IPS DF 6.9 (cell line): Measurements from ENCODE around the gene CRIM1.
"Not testable (repeated sequence)": the region's sequence is repeated elsewhere in the genome, so short reads cannot be mapped to it uniquely, and the experiment has no call there.

Experiments
- DNase-seq: peaks from one replicate; pipeline ENCODE4 v3.0.0-alpha.2; 2013; ENCODE audit warnings: low read depth, low spot score
- H3K27ac ChIP-seq: one replicate; pipeline ENCODE4 v1.5.1; 2013; ENCODE audit warnings: low read length, control low read depth
- H3K27me3 ChIP-seq: 2 replicates; pipeline ENCODE4 v1.6.1; 2013; ENCODE audit warnings: mild to moderate bottlenecking, low read length; ENCODE audit not compliant: control insufficient read depth, insufficient read depth
- H3K36me3 ChIP-seq: 2 replicates; pipeline ENCODE4 v1.6.1; 2013; ENCODE audit warnings: low read length; ENCODE audit not compliant: control insufficient read depth, insufficient read depth
- H3K4me1 ChIP-seq: 2 replicates; pipeline ENCODE4 v1.6.1; 2013; ENCODE audit warnings: low read length; ENCODE audit not compliant: control insufficient read depth, insufficient read depth
- H3K4me3 ChIP-seq: 2 replicates; pipeline ENCODE4 v1.5.1; 2013; ENCODE audit warnings: mild to moderate bottlenecking, low read length
- H3K9me3 ChIP-seq: 2 replicates; pipeline ENCODE4 v1.6.1; 2013; ENCODE audit warnings: low read length, inconsistent platforms; ENCODE audit not compliant: control insufficient read depth, insufficient read depth
- WGBS: extraction: QIAGEN DNeasy Blood & Tissue Kit; methylation state at CpG from one replicate; pipeline ENCODE4 v1.1.7; 2013; ENCODE audit warnings: mixed read lengths, missing lambda C conversion rate; ENCODE audit not compliant: insufficient read length, insufficient coverage; 5-methylcytosine and 5-hydroxymethylcytosine counted together

CRIM1 gene, protein sequence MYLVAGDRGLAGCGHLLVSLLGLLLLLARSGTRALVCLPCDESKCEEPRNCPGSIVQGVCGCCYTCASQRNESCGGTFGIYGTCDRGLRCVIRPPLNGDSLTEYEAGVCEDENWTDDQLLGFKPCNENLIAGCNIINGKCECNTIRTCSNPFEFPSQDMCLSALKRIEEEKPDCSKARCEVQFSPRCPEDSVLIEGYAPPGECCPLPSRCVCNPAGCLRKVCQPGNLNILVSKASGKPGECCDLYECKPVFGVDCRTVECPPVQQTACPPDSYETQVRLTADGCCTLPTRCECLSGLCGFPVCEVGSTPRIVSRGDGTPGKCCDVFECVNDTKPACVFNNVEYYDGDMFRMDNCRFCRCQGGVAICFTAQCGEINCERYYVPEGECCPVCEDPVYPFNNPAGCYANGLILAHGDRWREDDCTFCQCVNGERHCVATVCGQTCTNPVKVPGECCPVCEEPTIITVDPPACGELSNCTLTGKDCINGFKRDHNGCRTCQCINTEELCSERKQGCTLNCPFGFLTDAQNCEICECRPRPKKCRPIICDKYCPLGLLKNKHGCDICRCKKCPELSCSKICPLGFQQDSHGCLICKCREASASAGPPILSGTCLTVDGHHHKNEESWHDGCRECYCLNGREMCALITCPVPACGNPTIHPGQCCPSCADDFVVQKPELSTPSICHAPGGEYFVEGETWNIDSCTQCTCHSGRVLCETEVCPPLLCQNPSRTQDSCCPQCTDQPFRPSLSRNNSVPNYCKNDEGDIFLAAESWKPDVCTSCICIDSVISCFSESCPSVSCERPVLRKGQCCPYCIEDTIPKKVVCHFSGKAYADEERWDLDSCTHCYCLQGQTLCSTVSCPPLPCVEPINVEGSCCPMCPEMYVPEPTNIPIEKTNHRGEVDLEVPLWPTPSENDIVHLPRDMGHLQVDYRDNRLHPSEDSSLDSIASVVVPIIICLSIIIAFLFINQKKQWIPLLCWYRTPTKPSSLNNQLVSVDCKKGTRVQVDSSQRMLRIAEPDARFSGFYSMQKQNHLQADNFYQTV

GRCh38 chr2:36355151-36355889, at the start of gene CRIM1:
CRIM1 (plus strand) TSS chr2:36355778; CDS start chr2:36356293, 515 bp downstream.
- Histone ChIP-seq H3K4me1 (peaks cover 3% of the 10 kb centered on the region; the same call in 1 of the 2 replicates), H3K9me3 (no peaks in the 10 kb centered on the region), H3K27ac (no peak within 1 kb of the TSS), H3K36me3 (no peaks in the 10 kb centered on the region), H3K27me3 (no peaks in the 10 kb centered on the region), H3K4me3 (peak within 1 kb of the TSS; percentile 70)
- no peak for DNase-seq
- WGBS, result no CpG with 5 or more reads among the region's 82 CpGs

- no peaks in the 10 kb centered on the region for H3K36me3 ChIP-seq
- no peak for DNase-seq
- H3K4me3 ChIP-seq, result no peak overlapping the region
- H3K27ac ChIP-seq, result no peak overlapping the region
- H3K4me1 ChIP-seq, result no peaks in the 10 kb centered on the region
- no CpG with 5 or more reads among the region's 3 CpGs for WGBS
- H3K27me3 ChIP-seq, result no peaks in the 10 kb centered on the region
- no peaks in the 10 kb centered on the region for H3K9me3 ChIP-seq
Observed at GRCh38 chr2:36307441-36307840, 48.1 kb upstream of the CRIM1 start.

GRCh38 chr2:36310444-36310843, 45.1 kb upstream of the CRIM1 start:
- H3K9me3 ChIP-seq, H3K4me1 ChIP-seq, H3K36me3 ChIP-seq, DNase-seq, H3K4me3 ChIP-seq, H3K27me3 ChIP-seq, H3K27ac ChIP-seq: not testable (repeated sequence)
- WGBS, result no CpG with 5 or more reads among the region's 1 CpG

GRCh38 chr2:36318547-36318946, 37.0 kb upstream of the CRIM1 start:
- Histone ChIP-seq H3K36me3 (no peaks in the 10 kb centered on the region), H3K4me1 (no peaks in the 10 kb centered on the region), H3K27me3 (no peaks in the 10 kb centered on the region), H3K4me3 (no peak overlapping the region), H3K9me3 (peaks cover 2% of the 10 kb centered on the region; the same call in 1 of the 2 replicates), H3K27ac (no peak overlapping the region)
- no CpG with 5 or more reads among the region's 1 CpG for whole genome bisulfite sequencing
- no peak for DNase-seq

GRCh38 chr2:36322108-36322507, 33.5 kb upstream of the CRIM1 start:
- H3K27me3 ChIP-seq, result no peaks in the 10 kb centered on the region

GRCh38 chr2:36326286-36326685, 29.3 kb upstream of the CRIM1 start:
- no peaks in the 10 kb centered on the region for H3K9me3 ChIP-seq
- no CpG with 5 or more reads among the region's 4 CpGs for WGBS
- H3K4me1 ChIP-seq, result no peaks in the 10 kb centered on the region
- DNase-seq, result no peak
- H3K27me3 ChIP-seq, result no peaks in the 10 kb centered on the region
- H3K4me3 ChIP-seq, result no peak overlapping the region
- H3K36me3 ChIP-seq, result no peaks in the 10 kb centered on the region
- no peak overlapping the region for H3K27ac ChIP-seq

More at GRCh38 chr2:36322108-36322507, 33.5 kb upstream of the CRIM1 start:
- Histone ChIP-seq H3K4me3 (no peak overlapping the region), H3K9me3 (no peaks in the 10 kb centered on the region), H3K27ac (no peak overlapping the region), H3K4me1 (no peaks in the 10 kb centered on the region), H3K36me3 (no peaks in the 10 kb centered on the region)
- WGBS, result no CpG with 5 or more reads among the region's 3 CpGs
- peak; percentile 66 for DNase-seq

DNA sequence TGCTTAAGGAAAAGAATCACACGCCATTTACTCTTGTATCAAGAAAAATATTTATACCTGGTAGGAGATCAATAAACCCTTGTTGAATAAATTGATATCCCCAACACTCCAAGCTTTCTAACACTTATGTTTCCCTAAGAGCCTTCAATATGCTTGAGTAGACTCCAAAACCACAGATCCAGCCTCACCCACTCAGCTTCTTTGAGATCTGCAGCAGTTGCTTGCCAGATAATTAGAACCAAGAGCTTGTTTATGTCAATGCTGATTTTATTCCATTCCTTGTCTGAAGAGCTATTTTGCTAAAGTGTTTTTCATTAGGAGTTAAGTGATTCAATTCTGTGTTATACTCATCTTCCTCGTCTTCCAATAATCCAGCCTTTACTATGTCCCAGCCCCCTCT, 26.3 kb upstream of the CRIM1 start:
- no peaks in the 10 kb centered on the region for H3K36me3 ChIP-seq
- H3K27me3 ChIP-seq, result no peaks in the 10 kb centered on the region
- WGBS, result no CpG with 5 or more reads among the region's 2 CpGs
- H3K9me3 ChIP-seq, result no peaks in the 10 kb centered on the region
- H3K4me1 ChIP-seq, result no peaks in the 10 kb centered on the region
- no peak overlapping the region for H3K27ac ChIP-seq
- no peak for DNase-seq
- no peak overlapping the region for H3K4me3 ChIP-seq

DNA sequence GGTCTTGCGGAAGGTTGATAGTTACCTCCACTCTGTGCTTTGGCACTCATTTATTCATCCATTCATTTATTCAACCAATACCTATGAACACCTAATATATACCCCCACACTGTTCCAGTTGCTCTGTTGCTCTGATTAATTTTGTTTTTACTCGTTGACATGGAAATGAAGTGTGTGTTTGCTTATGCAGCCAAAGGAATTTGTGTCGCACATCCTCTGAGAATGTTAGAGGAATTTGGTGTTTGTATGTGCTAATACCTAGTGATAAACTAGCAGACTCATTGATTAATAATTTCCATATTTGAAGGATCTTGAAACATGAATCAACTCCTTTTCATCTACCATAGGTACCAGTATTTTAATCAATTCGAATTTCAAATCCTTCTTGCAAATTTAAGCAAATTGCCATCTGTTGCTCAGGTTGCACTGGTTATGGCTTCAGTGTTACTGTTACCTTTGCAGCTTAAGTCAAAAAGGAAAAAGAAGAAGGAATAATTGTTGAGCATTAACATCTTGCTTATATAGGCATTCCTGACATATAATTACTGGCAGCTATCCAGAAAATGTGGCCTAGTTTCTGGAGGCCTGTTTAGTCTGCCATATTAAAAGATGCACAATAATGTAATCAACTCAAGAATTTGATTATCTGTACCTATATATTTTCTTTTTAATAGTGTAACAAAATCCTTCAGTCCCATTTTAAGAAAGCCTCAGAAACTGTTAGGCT, 25.7 kb upstream of the CRIM1 start:
- H3K36me3 ChIP-seq, result no peaks in the 10 kb centered on the region
- no peaks in the 10 kb centered on the region for H3K27me3 ChIP-seq
- no peaks in the 10 kb centered on the region for H3K4me1 ChIP-seq
- H3K9me3 ChIP-seq, result no peaks in the 10 kb centered on the region
- no peak overlapping the region for H3K4me3 ChIP-seq
- no peak for DNase-seq
- WGBS, result no CpG with 5 or more reads among the region's 4 CpGs
- no peak overlapping the region for H3K27ac ChIP-seq

GRCh38 chr2:36330473-36331395, 24.8 kb upstream of the CRIM1 start:
- no CpG with 5 or more reads among the region's 3 CpGs for WGBS
- Histone ChIP-seq H3K4me1 (no peaks in the 10 kb centered on the region), H3K36me3 (no peaks in the 10 kb centered on the region), H3K4me3 (no peak overlapping the region), H3K27me3 (no peaks in the 10 kb centered on the region), H3K27ac (no peak overlapping the region), H3K9me3 (no peaks in the 10 kb centered on the region)
- DNase-seq, result no peak
